SK-N-SH (cell line): Measurements from ENCODE around the gene FAM120B.

ENCODE experiments used
- POLR2AphosphoS5 ChIP-seq: IDR thresholded peaks from 2 replicates; pipeline ENCODE4 v1.6.1; 2012; ENCODE audit warnings: low read depth, low read length
- RCOR1 ChIP-seq: fragments of 150-350 bp; IDR thresholded peaks from 2 replicates; pipeline ENCODE4 v1.6.1; 2017; ENCODE audit warnings: antibody characterized with exemption, low read length
- YY1 ChIP-seq: IDR thresholded peaks from 2 replicates; pipeline ENCODE4 v1.4.0; 2012; ENCODE audit warnings: low read depth, mild to moderate bottlenecking
- TF ChIP-seq, protein P1 (sequence below): fragments of 200-600 bp; sonication (generic); IDR thresholded peaks from 2 replicates; pipeline ENCODE4 v1.6.1; 2017; ENCODE audit warnings: antibody characterized with exemption, mild to moderate bottlenecking, moderate library complexity

DNA sequence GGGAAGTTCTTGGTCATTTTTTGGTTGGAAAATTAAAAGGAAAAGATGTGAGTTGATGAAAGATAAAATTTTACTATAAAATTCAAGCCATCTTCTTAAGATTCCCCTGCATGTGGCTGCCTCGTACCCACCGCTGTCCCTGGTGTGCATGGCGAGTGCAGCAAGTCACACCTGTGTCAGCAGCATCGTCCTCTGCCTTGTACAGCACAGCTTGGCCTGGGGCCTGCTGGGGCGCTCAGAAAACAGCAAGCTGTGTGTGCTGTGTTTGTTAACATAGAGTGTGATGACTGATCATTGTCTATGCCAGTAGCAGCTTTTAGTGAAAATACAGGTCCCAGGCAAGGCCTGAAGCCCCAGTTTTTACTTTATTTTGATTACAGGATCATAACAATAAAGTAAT, 56.7 kb downstream of the FAM120B start:
- TF ChIP-seq, protein P1, sequence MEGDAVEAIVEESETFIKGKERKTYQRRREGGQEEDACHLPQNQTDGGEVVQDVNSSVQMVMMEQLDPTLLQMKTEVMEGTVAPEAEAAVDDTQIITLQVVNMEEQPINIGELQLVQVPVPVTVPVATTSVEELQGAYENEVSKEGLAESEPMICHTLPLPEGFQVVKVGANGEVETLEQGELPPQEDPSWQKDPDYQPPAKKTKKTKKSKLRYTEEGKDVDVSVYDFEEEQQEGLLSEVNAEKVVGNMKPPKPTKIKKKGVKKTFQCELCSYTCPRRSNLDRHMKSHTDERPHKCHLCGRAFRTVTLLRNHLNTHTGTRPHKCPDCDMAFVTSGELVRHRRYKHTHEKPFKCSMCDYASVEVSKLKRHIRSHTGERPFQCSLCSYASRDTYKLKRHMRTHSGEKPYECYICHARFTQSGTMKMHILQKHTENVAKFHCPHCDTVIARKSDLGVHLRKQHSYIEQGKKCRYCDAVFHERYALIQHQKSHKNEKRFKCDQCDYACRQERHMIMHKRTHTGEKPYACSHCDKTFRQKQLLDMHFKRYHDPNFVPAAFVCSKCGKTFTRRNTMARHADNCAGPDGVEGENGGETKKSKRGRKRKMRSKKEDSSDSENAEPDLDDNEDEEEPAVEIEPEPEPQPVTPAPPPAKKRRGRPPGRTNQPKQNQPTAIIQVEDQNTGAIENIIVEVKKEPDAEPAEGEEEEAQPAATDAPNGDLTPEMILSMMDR = no peak
- TF ChIP-seq RCOR1 = no peak
- TF ChIP-seq POLR2AphosphoS5 = no peak
- TF ChIP-seq YY1 = no peak
